Hepatocyte (in vitro differentiated cells): ENCODE measurements around the gene VAV3. TPM values are rescaled to one million over a fixed set of nuclear protein-coding genes. Genes with fewer than 3 reads are reported as not detected.

ENCODE experiments used
- DNase-seq: peaks from one replicate; pipeline ENCODE4 v3.0.0-alpha.2; 2016; ENCODE audit warnings: low spot score
- H2AFZ ChIP-seq: fragments of 200-600 bp; sonication (generic); 2 replicates; pipeline ENCODE4 v1.6.0; 2016; ENCODE audit warnings: antibody characterized with exemption, mild to moderate bottlenecking
- H3K27ac ChIP-seq: fragments of 200-600 bp; sonication (generic); 2 replicates; pipeline ENCODE4 v1.5.1; 2016; ENCODE audit warnings: mild to moderate bottlenecking
- H3K27me3 ChIP-seq: fragments of 200-600 bp; sonication (generic); 2 replicates; pipeline ENCODE4 v1.6.1; 2016
- H3K36me3 ChIP-seq: fragments of 200-600 bp; sonication (generic); replicated peaks from 2 replicates; pipeline ENCODE4 v1.5.1; 2016; ENCODE audit warnings: low read depth; ENCODE audit not compliant: insufficient read depth
- H3K4me1 ChIP-seq: fragments of 200-600 bp; sonication (generic); 2 replicates; pipeline ENCODE4 v1.5.1; 2016; ENCODE audit warnings: mild to moderate bottlenecking, moderate library complexity; ENCODE audit not compliant: insufficient read depth
- H3K4me2 ChIP-seq: fragments of 200-600 bp; sonication (generic); 2 replicates; pipeline ENCODE4 v1.6.0; 2016
- H3K4me3 ChIP-seq: fragments of 200-600 bp; sonication (generic); 2 replicates; pipeline ENCODE4 v1.5.1; 2016; ENCODE audit warnings: mild to moderate bottlenecking
- H3K79me2 ChIP-seq: fragments of 200-600 bp; sonication (generic); 2 replicates; pipeline ENCODE4 v1.6.0; 2017; ENCODE audit warnings: mild to moderate bottlenecking
- H3K9me2 ChIP-seq: fragments of 200-600 bp; sonication (generic); replicated peaks from 2 replicates; pipeline ENCODE4 v1.6.0; 2017; ENCODE audit warnings: mild to moderate bottlenecking; ENCODE audit not compliant: insufficient read depth
- H3K9me3 ChIP-seq: fragments of 200-600 bp; sonication (generic); 2 replicates; pipeline ENCODE4 v1.5.1; 2016; ENCODE audit warnings: low read depth, mild to moderate bottlenecking
- H4K20me1 ChIP-seq: fragments of 200-600 bp; sonication (generic); 2 replicates; pipeline ENCODE4 v1.6.0; 2016; ENCODE audit warnings: mild to moderate bottlenecking; ENCODE audit not compliant: insufficient read depth, poor library complexity, severe bottlenecking
- EZH2 ChIP-seq: fragments of 200-600 bp; sonication (generic); IDR thresholded peaks from 2 replicates; pipeline ENCODE4 v1.6.1; 2016; ENCODE audit warnings: antibody characterized with exemption, mild to moderate bottlenecking, borderline replicate concordance
- EZH2phosphoT487 ChIP-seq: fragments of 200-600 bp; sonication (generic); IDR thresholded peaks from one replicate; pipeline ENCODE4 v1.6.1; 2018; ENCODE audit warnings: antibody characterized with exemption, mild to moderate bottlenecking, low read depth, moderate library complexity; ENCODE audit not compliant: unreplicated experiment, severe bottlenecking
- WGBS: methylation state at CpG from one replicate; pipeline ENCODE4 v1.1.6; 2016; ENCODE audit warnings: low lambda C conversion rate; ENCODE audit errors: missing lambda C conversion rate; 5-methylcytosine and 5-hydroxymethylcytosine counted together
- polyA plus RNA-seq: library from polyadenylated mRNA; unstranded; fragments of >200 nt; fragmentation: Nextera tagmentation; extraction: Ambion mirVana; gene quantifications from 2 replicates; pipeline ENCODE4 v1.2.1, GENCODE V29; 2016
- total RNA-seq: library from RNA; depleted of rRNA; stranded (reverse); fragments of >200 nt; gene quantifications from 2 replicates; pipeline ENCODE4 v1.2.3, GENCODE V29; 2014
- TF ChIP-seq, protein P1 (sequence below): fragments of 200-600 bp; sonication (generic); IDR thresholded peaks from 2 replicates; pipeline ENCODE4 v1.5.1; 2016; ENCODE audit warnings: antibody characterized with exemption, mild to moderate bottlenecking; ENCODE audit not compliant: poor library complexity

VAV3 gene
- total and polyA plus RNA-seq, 2 experiments from 2014 or later, result 12.3 to 40.5 TPM

GRCh38 chr1:107548276-107548675 lies 416.7 kb downstream of the VAV3 start:
- Histone ChIP-seq H4K20me1 (no peaks in the 10 kb centered on the region), H3K4me2 (no peak overlapping the region), H3K27ac (no peak overlapping the region), H2AFZ (no peak overlapping the region), H3K27me3 (no peaks in the 10 kb centered on the region), H3K9me2 (no peaks in the 10 kb centered on the region), H3K9me3 (no peaks in the 10 kb centered on the region), H3K4me1 (no peaks in the 10 kb centered on the region), H3K4me3 (no peak overlapping the region), H3K36me3 (no peaks in the 10 kb centered on the region), H3K79me2 (no peaks in the 10 kb centered on the region)
- DNase-seq, result no peak
- 91% methylated on average over 3 of the region's 3 CpGs for WGBS
- TF ChIP-seq EZH2phosphoT487 (no peak), EZH2 (no peak)
- TF ChIP-seq, protein P1, sequence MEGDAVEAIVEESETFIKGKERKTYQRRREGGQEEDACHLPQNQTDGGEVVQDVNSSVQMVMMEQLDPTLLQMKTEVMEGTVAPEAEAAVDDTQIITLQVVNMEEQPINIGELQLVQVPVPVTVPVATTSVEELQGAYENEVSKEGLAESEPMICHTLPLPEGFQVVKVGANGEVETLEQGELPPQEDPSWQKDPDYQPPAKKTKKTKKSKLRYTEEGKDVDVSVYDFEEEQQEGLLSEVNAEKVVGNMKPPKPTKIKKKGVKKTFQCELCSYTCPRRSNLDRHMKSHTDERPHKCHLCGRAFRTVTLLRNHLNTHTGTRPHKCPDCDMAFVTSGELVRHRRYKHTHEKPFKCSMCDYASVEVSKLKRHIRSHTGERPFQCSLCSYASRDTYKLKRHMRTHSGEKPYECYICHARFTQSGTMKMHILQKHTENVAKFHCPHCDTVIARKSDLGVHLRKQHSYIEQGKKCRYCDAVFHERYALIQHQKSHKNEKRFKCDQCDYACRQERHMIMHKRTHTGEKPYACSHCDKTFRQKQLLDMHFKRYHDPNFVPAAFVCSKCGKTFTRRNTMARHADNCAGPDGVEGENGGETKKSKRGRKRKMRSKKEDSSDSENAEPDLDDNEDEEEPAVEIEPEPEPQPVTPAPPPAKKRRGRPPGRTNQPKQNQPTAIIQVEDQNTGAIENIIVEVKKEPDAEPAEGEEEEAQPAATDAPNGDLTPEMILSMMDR, result no peak

DNA sequence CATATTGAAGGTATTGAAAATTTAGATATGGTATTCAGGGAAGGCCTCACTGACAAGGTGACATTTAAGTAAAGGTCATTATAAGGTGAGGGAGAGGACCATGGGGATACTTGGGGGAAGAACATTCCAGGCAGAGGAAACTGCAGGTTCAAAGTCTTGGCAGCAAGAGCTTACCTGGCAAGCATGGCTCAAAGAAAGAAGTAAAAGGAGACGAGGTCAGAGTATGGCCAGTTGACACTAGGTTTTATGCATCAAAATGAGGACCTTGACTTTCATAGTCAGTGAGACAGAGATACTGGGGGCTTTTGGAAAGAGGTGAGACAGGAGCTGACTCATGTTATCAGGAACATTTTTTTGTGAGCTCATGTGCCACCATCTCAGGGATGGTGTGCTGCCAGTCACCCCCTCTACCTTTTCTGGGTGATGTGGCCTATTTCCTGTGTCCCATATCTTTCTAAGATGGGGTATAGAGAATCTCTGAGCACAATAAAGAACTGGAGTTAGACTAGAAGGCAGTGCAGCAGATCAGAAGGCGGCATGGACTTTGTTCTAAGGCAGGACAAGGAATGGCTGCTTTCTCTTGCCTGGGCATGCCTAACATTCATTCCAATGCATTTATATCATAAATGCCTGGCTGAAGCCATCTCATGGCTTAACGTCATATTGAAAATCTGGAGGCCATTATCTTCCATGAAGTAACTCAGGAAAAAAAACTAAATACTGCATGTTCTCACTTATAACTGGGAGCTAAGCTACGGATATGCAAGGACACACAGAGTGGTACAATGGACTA lies 417.4 kb downstream of the VAV3 start:
- no peak overlapping the region for H2AFZ ChIP-seq
- H3K9me3 ChIP-seq, result no peaks in the 10 kb centered on the region
- no peak for DNase-seq

DNA sequence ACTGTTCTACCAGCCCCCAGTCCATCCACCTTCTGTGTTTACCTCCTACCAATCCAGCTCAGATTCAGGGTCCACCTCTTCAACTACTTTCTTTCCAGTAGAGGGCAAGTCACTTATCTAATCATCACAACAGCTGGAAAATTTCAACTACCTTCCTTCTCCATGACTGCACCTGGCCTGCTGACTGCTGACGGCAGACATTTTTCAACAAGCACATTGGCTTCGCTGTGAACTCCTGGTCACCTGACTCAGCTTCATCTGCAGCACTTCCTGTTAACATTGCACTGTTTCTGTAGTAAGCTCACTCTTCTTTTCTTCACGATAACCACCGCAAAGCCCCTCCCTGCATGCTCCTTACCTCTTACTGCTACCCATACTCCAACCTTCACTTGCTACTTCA lies 418.4 kb downstream of the VAV3 start:
- DNase-seq, result no peak
- 90% methylated on average over 4 of the region's 4 CpGs for WGBS
- no peaks in the 10 kb centered on the region for H3K36me3 ChIP-seq
- H3K27me3 ChIP-seq, result no peaks in the 10 kb centered on the region
- no peak overlapping the region for H3K27ac ChIP-seq
- no peaks in the 10 kb centered on the region for H3K4me1 ChIP-seq
- TF ChIP-seq, protein P1, result no peak
- TF ChIP-seq EZH2phosphoT487 (no peak), EZH2 (no peak)
- H3K4me2 ChIP-seq, result no peak overlapping the region
- no peaks in the 10 kb centered on the region for H3K79me2 ChIP-seq
- H3K9me3 ChIP-seq, result no peaks in the 10 kb centered on the region
- no peaks in the 10 kb centered on the region for H4K20me1 ChIP-seq
- H2AFZ ChIP-seq, result no peak overlapping the region
- no peaks in the 10 kb centered on the region for H3K9me2 ChIP-seq
- no peak overlapping the region for H3K4me3 ChIP-seq

More for the DNA sequence above, 417.4 kb downstream of the VAV3 start:
- Histone ChIP-seq H3K4me3 (no peak overlapping the region), H3K27ac (no peak overlapping the region), H3K27me3 (no peaks in the 10 kb centered on the region), H3K36me3 (no peaks in the 10 kb centered on the region), H3K79me2 (no peaks in the 10 kb centered on the region), H3K4me2 (no peak overlapping the region), H3K9me2 (no peaks in the 10 kb centered on the region), H4K20me1 (no peaks in the 10 kb centered on the region), H3K4me1 (no peaks in the 10 kb centered on the region)
- TF ChIP-seq, protein P1, result no peak
- TF ChIP-seq EZH2phosphoT487 (no peak), EZH2 (no peak)
- WGBS, result 92% methylated on average over 4 of the region's 4 CpGs
